DND-41 (cell line): ENCODE measurements around the gene USP19.

Source experiments
- ATAC-seq: fragments of 200-7000 bp; cut with Tn5 transposase; 3 replicates; pipeline ENCODE4 v1.9.1; 2021; ENCODE audit warnings: low read depth; ENCODE audit not compliant: insufficient read depth
- DNase-seq: peaks from one replicate; pipeline ENCODE4 v3.0.0-alpha.2; 2020
- H2AFZ ChIP-seq: 2 replicates; pipeline ENCODE4 v1.6.0; 2012; ENCODE audit warnings: low read depth, low read length
- H3K27ac ChIP-seq: 2 replicates; pipeline ENCODE4 v1.5.1; 2012; ENCODE audit warnings: low read length, inconsistent platforms
- H3K27me3 ChIP-seq: fragments of 200-600 bp; sonication (generic); 2 replicates; pipeline ENCODE4 v1.6.0; 2012; ENCODE audit warnings: low read length, mild to moderate bottlenecking, inconsistent platforms; ENCODE audit not compliant: insufficient read depth, poor library complexity
- H3K36me3 ChIP-seq: 2 replicates; pipeline ENCODE4 v1.5.1; 2012; ENCODE audit warnings: low read length, inconsistent platforms; ENCODE audit not compliant: insufficient read depth
- H3K4me1 ChIP-seq: 2 replicates; pipeline ENCODE4 v1.5.1; 2012; ENCODE audit warnings: mild to moderate bottlenecking, low read length; ENCODE audit not compliant: insufficient read depth
- H3K4me2 ChIP-seq: 2 replicates; pipeline ENCODE4 v1.6.0; 2012; ENCODE audit warnings: mild to moderate bottlenecking, moderate library complexity, low read length, inconsistent platforms; ENCODE audit not compliant: insufficient read depth
- H3K4me3 ChIP-seq, 2 experiments: fragments of 200-600 bp in 1 of 2; shearing (Covaris generic) in 1 of 2; 2 replicates each; pipeline ENCODE4 v1.5.1; 2012 to 2016; ENCODE audit warnings: inconsistent platforms in 2 of 2, low read length in 2 of 2, mild to moderate bottlenecking in 2 of 2, low read depth in 1 of 2, moderate library complexity in 1 of 2
- H3K79me2 ChIP-seq: 2 replicates; pipeline ENCODE4 v1.6.0; 2012; ENCODE audit warnings: low read length, inconsistent platforms; ENCODE audit not compliant: insufficient read depth
- H3K9ac ChIP-seq: 2 replicates; pipeline ENCODE4 v1.6.0; 2012; ENCODE audit warnings: low read depth, mild to moderate bottlenecking, inconsistent platforms, low read length, moderate library complexity
- H3K9me3 ChIP-seq: 2 replicates; pipeline ENCODE4 v1.5.1; 2012; ENCODE audit warnings: low read length, moderate library complexity, mild to moderate bottlenecking, inconsistent platforms; ENCODE audit not compliant: insufficient read depth, severe bottlenecking
- H4K20me1 ChIP-seq: 2 replicates; pipeline ENCODE4 v1.6.0; 2012; ENCODE audit warnings: low read length; ENCODE audit not compliant: insufficient read depth
- CTCF ChIP-seq: IDR thresholded peaks from 2 replicates; pipeline ENCODE4 v1.5.1; 2012; ENCODE audit warnings: borderline replicate concordance, low read length, moderate library complexity, mild to moderate bottlenecking; ENCODE audit not compliant: poor library complexity, severe bottlenecking; ENCODE audit errors: extremely low read depth
- EZH2 ChIP-seq: IDR thresholded peaks from 3 replicates; pipeline ENCODE4 v1.6.1; 2012; ENCODE audit warnings: borderline replicate concordance, low read depth, mild to moderate bottlenecking, moderate library complexity, low read length, inconsistent platforms; ENCODE audit not compliant: severe bottlenecking

Gene USP19

GRCh38 chr3:49120438-49121131, at the start of gene USP19:
TSS of gene USP19 (minus strand) at chr3:49120823. CDS start at chr3:49119145, 1,678 bp downstream.
- H3K4me1 ChIP-seq, result peaks cover 23% of the 10 kb centered on the region
- H3K9ac ChIP-seq, result peak within 1 kb of the TSS; percentile 99
- H3K79me2 ChIP-seq, result peaks cover 19% of the 10 kb centered on the region
- H3K4me2 ChIP-seq, result peak within 1 kb of the TSS; percentile 97
- ATAC-seq (peak; percentile 96), DNase-seq (peak; percentile 96)
- no peaks in the 10 kb centered on the region for H3K27me3 ChIP-seq
- TF ChIP-seq EZH2 (no peak), CTCF (no peak)
- H3K4me3 ChIP-seq, result peak within 1 kb of the TSS; percentile 59 to 100
- peaks cover 6% of the 10 kb centered on the region; the same call in 1 of the 2 replicates for H4K20me1 ChIP-seq
- peak within 1 kb of the TSS; percentile 98 for H2AFZ ChIP-seq
- no peaks in the 10 kb centered on the region for H3K9me3 ChIP-seq
- peaks cover 49% of the 10 kb centered on the region for H3K36me3 ChIP-seq
- peak within 1 kb of the TSS; percentile 94 for H3K27ac ChIP-seq

GRCh38 chr3:49166752-49167556, 46.3 kb upstream of the USP19 start:
- Histone ChIP-seq H3K9ac (peak overlapping the region; percentile 77), H3K4me3 (peak overlapping the region in 1 of 2 experiments; percentile 95; a peak in 2 of 4 replicates), H3K4me2 (peak overlapping the region; percentile 61), H3K27me3 (no peaks in the 10 kb centered on the region), H3K36me3 (peaks cover 31% of the 10 kb centered on the region), H2AFZ (peak overlapping the region; percentile 88), H3K79me2 (peaks cover 44% of the 10 kb centered on the region), H3K9me3 (peaks cover 7% of the 10 kb centered on the region), H4K20me1 (peaks cover 26% of the 10 kb centered on the region; the same call in 1 of the 2 replicates), H3K27ac (peak overlapping the region; percentile 80), H3K4me1 (peaks cover 44% of the 10 kb centered on the region)
- TF ChIP-seq CTCF (no peak), EZH2 (no peak)
- ATAC-seq (no peak), DNase-seq (no peak)

GRCh38 chr3:49165771-49166751, 45.4 kb upstream of the USP19 start, which contains the start of gene CCDC71:
TSS of gene CCDC71 (minus strand) at chr3:49166331. CDS start at chr3:49164208, 2,123 bp downstream.
- H3K27ac ChIP-seq, result peak within 1 kb of the TSS; percentile 80
- peak within 1 kb of the TSS; percentile 77 for H3K9ac ChIP-seq
- no peaks in the 10 kb centered on the region for H3K27me3 ChIP-seq
- ATAC-seq (peak; percentile 87), DNase-seq (peak; percentile 87)
- TF ChIP-seq EZH2 (no peak), CTCF (no peak)
- peak within 1 kb of the TSS; percentile 74 for H3K4me2 ChIP-seq
- peaks cover 7% of the 10 kb centered on the region for H3K9me3 ChIP-seq
- peak within 1 kb of the TSS; percentile 88 for H2AFZ ChIP-seq
- peaks cover 34% of the 10 kb centered on the region for H4K20me1 ChIP-seq
- H3K79me2 ChIP-seq, result peaks cover 44% of the 10 kb centered on the region
- peak within 1 kb of the TSS; percentile 84 to 95 for H3K4me3 ChIP-seq
- H3K36me3 ChIP-seq, result peaks cover 40% of the 10 kb centered on the region
- H3K4me1 ChIP-seq, result peaks cover 35% of the 10 kb centered on the region
